ENCODE measurements around the gene APOC4. TPM values are rescaled to one million over a fixed set of nuclear protein-coding genes. Genes with fewer than 3 reads are reported as not detected.

APOC4 gene
- total RNA-seq, 4 donors from 2014 or later = not detected

DNA sequence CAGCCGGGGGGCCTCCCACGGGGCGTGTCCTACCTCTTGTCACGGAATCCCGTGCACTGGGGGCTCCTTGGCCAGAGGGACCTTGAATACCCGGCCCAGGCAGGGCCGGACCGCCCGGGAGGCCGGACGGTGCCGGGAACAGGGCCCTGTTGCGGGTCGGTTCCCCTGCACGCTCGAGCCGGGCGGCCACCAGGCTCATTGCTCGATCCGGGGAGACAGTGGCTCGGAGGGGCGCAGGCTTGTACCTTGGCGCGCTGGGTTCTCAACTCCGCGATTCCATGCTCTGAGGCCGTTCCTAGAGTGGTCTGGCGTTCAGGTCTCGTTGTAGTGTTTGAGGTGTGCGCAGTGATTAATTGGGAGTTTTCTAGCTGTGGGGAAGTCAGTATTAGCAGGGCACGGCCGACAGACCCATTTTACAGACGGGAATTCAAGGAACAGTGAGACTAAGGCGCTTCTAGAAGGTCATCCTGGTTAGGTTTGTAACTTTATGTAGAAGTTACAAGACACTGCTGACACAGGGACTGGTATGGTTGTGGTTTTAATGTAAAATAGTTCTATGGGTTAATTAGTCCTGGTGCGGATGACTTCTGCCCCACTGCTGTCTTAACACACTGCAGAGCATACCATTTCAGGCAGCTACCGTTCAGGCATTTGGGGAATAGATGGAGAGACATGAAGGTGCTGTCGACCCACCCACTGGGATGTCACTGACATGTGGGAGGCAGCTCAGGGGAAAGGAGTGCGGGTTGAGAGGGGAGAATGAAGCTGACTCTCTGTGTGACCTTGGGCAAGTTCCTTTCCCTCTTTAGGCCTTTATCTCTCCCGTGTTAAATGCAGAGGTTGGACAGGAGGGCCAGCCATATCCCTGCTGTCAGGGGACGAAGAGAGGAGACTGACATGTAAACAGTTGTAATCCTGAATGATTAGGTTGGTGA, 13.7 kb downstream of the APOC4 start:
- H3K4me3 ChIP-seq = peak overlapping the region; percentile 72 to 100 (median 100)
- 8 to 18% methylated on average over 11 to 12 of the region's 40 CpGs for whole genome bisulfite sequencing, 2 donors
- peak overlapping the region; percentile 89 to 99 (median 98) for H3K27ac ChIP-seq
- H3K4me1 ChIP-seq = peaks cover 31 to 59% (median 35%) of the 10 kb centered on the region in 3 donors
- no peaks in the 10 kb centered on the region for H3K9me3 ChIP-seq
- no peaks in the 10 kb centered on the region for H3K27me3 ChIP-seq
- no peak for DNase-seq
- intact Hi-C loops (cut with DNase I) = no loop called here
- TF ChIP-seq, protein P1, sequence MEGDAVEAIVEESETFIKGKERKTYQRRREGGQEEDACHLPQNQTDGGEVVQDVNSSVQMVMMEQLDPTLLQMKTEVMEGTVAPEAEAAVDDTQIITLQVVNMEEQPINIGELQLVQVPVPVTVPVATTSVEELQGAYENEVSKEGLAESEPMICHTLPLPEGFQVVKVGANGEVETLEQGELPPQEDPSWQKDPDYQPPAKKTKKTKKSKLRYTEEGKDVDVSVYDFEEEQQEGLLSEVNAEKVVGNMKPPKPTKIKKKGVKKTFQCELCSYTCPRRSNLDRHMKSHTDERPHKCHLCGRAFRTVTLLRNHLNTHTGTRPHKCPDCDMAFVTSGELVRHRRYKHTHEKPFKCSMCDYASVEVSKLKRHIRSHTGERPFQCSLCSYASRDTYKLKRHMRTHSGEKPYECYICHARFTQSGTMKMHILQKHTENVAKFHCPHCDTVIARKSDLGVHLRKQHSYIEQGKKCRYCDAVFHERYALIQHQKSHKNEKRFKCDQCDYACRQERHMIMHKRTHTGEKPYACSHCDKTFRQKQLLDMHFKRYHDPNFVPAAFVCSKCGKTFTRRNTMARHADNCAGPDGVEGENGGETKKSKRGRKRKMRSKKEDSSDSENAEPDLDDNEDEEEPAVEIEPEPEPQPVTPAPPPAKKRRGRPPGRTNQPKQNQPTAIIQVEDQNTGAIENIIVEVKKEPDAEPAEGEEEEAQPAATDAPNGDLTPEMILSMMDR (IDR thresholded peaks at IDR 0.05) = no peak
- TF ChIP-seq POLR2A (IDR thresholded peaks at IDR 0.05) = no peak
- peaks cover 0 to 13% (median 0%) of the 10 kb centered on the region in 3 donors for H3K36me3 ChIP-seq

DNA sequence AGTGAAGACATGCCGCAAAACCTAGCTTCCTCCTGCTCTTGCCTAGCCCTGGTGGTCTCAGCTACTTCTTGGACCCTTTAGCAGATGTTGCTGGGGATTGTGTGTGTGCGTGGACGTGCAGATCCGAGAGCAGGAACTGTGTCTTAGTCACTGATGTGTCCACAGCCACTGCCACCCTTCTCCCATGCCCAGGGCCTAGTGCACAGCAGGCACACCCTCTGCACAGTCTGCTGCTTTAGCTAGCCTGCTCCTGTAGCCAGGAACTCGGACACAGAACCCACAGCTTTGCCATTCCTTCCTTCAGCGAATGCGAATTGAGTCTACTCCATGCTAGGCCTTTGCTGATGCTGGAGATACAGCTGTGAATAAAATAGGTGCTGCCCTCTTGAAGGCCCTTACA, 15.5 kb downstream of the APOC4 start:
- DNase-seq = no peak
- Histone ChIP-seq H3K27me3 (no peaks in the 10 kb centered on the region), H3K27ac (no peak overlapping the region), H3K4me3 (no peak overlapping the region), H3K36me3 (peaks cover 0 to 30% (median 2%) of the 10 kb centered on the region in 3 donors), H3K4me1 (peaks cover 25 to 49% (median 37%) of the 10 kb centered on the region in 3 donors), H3K9me3 (no peaks in the 10 kb centered on the region)
- intact Hi-C loops (cut with DNase I) = no loop called here
- 74 to 77% methylated on average over 4 to 6 of the region's 7 CpGs for WGBS, 2 donors
- TF ChIP-seq, protein P1 (IDR thresholded peaks at IDR 0.05) = no peak
- TF ChIP-seq POLR2A (IDR thresholded peaks at IDR 0.05) = no peak

DNA sequence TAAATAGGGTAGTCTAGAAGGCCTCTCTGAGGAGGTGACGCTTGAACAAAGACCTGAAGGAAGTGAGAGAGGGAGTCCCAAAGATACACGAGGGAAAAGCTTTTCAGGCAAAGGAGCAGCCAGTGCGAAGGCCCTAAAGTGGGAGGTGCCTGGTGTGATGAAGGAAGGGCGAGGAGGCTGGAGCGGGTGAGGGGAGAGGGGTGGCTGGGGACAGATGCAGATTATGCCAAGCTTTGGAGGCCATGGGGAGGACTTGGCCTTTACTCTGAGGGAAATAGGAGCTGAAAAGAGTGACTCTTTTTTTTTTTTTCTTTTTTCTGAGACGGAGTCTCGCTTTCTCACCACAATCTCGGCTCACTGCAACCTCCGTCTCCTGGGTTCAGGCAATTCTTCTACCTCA, 16.1 kb downstream of the APOC4 start:
- TF ChIP-seq POLR2A (IDR thresholded peaks at IDR 0.05) = no peak
- TF ChIP-seq, protein P1 (IDR thresholded peaks at IDR 0.05) = no peak

DNA sequence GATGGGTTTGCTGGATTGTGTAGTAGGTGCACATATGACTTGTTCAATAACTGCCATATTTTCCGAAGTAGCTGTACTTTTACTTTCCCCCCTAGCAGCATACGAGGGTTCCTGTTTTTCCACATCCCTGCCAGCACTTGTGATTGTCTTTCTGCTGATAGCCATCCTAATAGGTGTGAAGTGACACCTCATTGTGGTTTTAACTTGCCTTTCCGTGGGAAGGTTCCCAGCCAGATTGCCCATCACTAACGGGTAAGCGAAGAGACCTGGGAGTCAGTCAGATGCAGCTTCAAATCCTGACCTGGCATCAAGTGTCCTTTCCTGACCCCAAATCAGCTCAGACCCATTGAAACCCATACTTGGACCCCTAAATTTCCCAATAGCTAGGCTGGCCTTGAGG, 17.7 kb downstream of the APOC4 start:
- intact Hi-C loops (cut with DNase I) = no loop called here
- peaks cover 3 to 52% (median 4%) of the 10 kb centered on the region in 3 donors for H3K36me3 ChIP-seq
- no peaks in the 10 kb centered on the region for H3K9me3 ChIP-seq
- TF ChIP-seq, protein P1 (IDR thresholded peaks at IDR 0.05) = no peak
- no peak for TF ChIP-seq POLR2A (IDR thresholded peaks at IDR 0.05)
- no peaks in the 10 kb centered on the region for H3K27me3 ChIP-seq
- no peak overlapping the region for H3K27ac ChIP-seq
- DNase-seq = no peak
- peaks cover 20 to 35% (median 26%) of the 10 kb centered on the region in 3 donors for H3K4me1 ChIP-seq
- 72 to 76% methylated on average over 5 of the region's 5 CpGs for WGBS, 2 donors
- H3K4me3 ChIP-seq = no peak overlapping the region

More for the DNA sequence above, 16.1 kb downstream of the APOC4 start:
- no peaks in the 10 kb centered on the region for H3K27me3 ChIP-seq
- peaks cover 25 to 49% (median 37%) of the 10 kb centered on the region in 3 donors for H3K4me1 ChIP-seq
- no peaks in the 10 kb centered on the region for H3K9me3 ChIP-seq
- H3K27ac ChIP-seq = no peak overlapping the region
- H3K4me3 ChIP-seq = no peak overlapping the region
- DNase-seq = no peak
- 74 to 77% methylated on average over 9 of the region's 9 CpGs for WGBS, 2 donors
- peaks cover 0 to 36% (median 4%) of the 10 kb centered on the region in 3 donors for H3K36me3 ChIP-seq
- intact Hi-C loops (cut with DNase I) = no loop called here
